DND-41 (cell line): Measurements from ENCODE around the gene ANO1.

Experiments used
- ATAC-seq: fragments of 200-7000 bp; cut with Tn5 transposase; 3 replicates; pipeline ENCODE4 v1.9.1; 2021; ENCODE audit warnings: low read depth; ENCODE audit not compliant: insufficient read depth
- DNase-seq: peaks from one replicate; pipeline ENCODE4 v3.0.0-alpha.2; 2020
- H2AFZ ChIP-seq: 2 replicates; pipeline ENCODE4 v1.6.0; 2012; ENCODE audit warnings: low read depth, low read length
- H3K27ac ChIP-seq: 2 replicates; pipeline ENCODE4 v1.5.1; 2012; ENCODE audit warnings: low read length, inconsistent platforms
- H3K27me3 ChIP-seq: fragments of 200-600 bp; sonication (generic); 2 replicates; pipeline ENCODE4 v1.6.0; 2012; ENCODE audit warnings: low read length, mild to moderate bottlenecking, inconsistent platforms; ENCODE audit not compliant: insufficient read depth, poor library complexity
- H3K36me3 ChIP-seq: 2 replicates; pipeline ENCODE4 v1.5.1; 2012; ENCODE audit warnings: low read length, inconsistent platforms; ENCODE audit not compliant: insufficient read depth
- H3K4me1 ChIP-seq: 2 replicates; pipeline ENCODE4 v1.5.1; 2012; ENCODE audit warnings: mild to moderate bottlenecking, low read length; ENCODE audit not compliant: insufficient read depth
- H3K4me2 ChIP-seq: 2 replicates; pipeline ENCODE4 v1.6.0; 2012; ENCODE audit warnings: mild to moderate bottlenecking, moderate library complexity, low read length, inconsistent platforms; ENCODE audit not compliant: insufficient read depth
- H3K4me3 ChIP-seq, 2 experiments: fragments of 200-600 bp in 1 of 2; shearing (Covaris generic) in 1 of 2; 2 replicates each; pipeline ENCODE4 v1.5.1; 2012 to 2016; ENCODE audit warnings: inconsistent platforms in 2 of 2, low read length in 2 of 2, mild to moderate bottlenecking in 2 of 2, low read depth in 1 of 2, moderate library complexity in 1 of 2
- H3K79me2 ChIP-seq: 2 replicates; pipeline ENCODE4 v1.6.0; 2012; ENCODE audit warnings: low read length, inconsistent platforms; ENCODE audit not compliant: insufficient read depth
- H3K9ac ChIP-seq: 2 replicates; pipeline ENCODE4 v1.6.0; 2012; ENCODE audit warnings: low read depth, mild to moderate bottlenecking, inconsistent platforms, low read length, moderate library complexity
- H3K9me3 ChIP-seq: 2 replicates; pipeline ENCODE4 v1.5.1; 2012; ENCODE audit warnings: low read length, moderate library complexity, mild to moderate bottlenecking, inconsistent platforms; ENCODE audit not compliant: insufficient read depth, severe bottlenecking
- H4K20me1 ChIP-seq: 2 replicates; pipeline ENCODE4 v1.6.0; 2012; ENCODE audit warnings: low read length; ENCODE audit not compliant: insufficient read depth
- EZH2 ChIP-seq: IDR thresholded peaks from 3 replicates; pipeline ENCODE4 v1.6.1; 2012; ENCODE audit warnings: borderline replicate concordance, low read depth, mild to moderate bottlenecking, moderate library complexity, low read length, inconsistent platforms; ENCODE audit not compliant: severe bottlenecking
- TF ChIP-seq, protein P1 (sequence below): IDR thresholded peaks from 2 replicates; pipeline ENCODE4 v1.5.1; 2012; ENCODE audit warnings: borderline replicate concordance, low read length, moderate library complexity, mild to moderate bottlenecking; ENCODE audit not compliant: poor library complexity, severe bottlenecking; ENCODE audit errors: extremely low read depth

Gene ANO1

GRCh38 chr11:70064726-70065317 is 13.3 kb upstream of the ANO1 start:
- ATAC-seq (no peak), DNase-seq (no peak)
- no peaks in the 10 kb centered on the region for H3K36me3 ChIP-seq
- TF ChIP-seq EZH2: no peak
- TF ChIP-seq, protein P1, sequence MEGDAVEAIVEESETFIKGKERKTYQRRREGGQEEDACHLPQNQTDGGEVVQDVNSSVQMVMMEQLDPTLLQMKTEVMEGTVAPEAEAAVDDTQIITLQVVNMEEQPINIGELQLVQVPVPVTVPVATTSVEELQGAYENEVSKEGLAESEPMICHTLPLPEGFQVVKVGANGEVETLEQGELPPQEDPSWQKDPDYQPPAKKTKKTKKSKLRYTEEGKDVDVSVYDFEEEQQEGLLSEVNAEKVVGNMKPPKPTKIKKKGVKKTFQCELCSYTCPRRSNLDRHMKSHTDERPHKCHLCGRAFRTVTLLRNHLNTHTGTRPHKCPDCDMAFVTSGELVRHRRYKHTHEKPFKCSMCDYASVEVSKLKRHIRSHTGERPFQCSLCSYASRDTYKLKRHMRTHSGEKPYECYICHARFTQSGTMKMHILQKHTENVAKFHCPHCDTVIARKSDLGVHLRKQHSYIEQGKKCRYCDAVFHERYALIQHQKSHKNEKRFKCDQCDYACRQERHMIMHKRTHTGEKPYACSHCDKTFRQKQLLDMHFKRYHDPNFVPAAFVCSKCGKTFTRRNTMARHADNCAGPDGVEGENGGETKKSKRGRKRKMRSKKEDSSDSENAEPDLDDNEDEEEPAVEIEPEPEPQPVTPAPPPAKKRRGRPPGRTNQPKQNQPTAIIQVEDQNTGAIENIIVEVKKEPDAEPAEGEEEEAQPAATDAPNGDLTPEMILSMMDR: no peak
- H2AFZ ChIP-seq: no peak overlapping the region
- peaks cover 3% of the 10 kb centered on the region for H3K27me3 ChIP-seq
- no peak overlapping the region for H3K4me2 ChIP-seq
- no peaks in the 10 kb centered on the region for H3K79me2 ChIP-seq
- no peak overlapping the region for H3K4me3 ChIP-seq
- no peaks in the 10 kb centered on the region for H3K4me1 ChIP-seq
- no peaks in the 10 kb centered on the region for H3K9me3 ChIP-seq
- H4K20me1 ChIP-seq: no peaks in the 10 kb centered on the region
- no peak overlapping the region for H3K9ac ChIP-seq
- no peak overlapping the region for H3K27ac ChIP-seq

DNA sequence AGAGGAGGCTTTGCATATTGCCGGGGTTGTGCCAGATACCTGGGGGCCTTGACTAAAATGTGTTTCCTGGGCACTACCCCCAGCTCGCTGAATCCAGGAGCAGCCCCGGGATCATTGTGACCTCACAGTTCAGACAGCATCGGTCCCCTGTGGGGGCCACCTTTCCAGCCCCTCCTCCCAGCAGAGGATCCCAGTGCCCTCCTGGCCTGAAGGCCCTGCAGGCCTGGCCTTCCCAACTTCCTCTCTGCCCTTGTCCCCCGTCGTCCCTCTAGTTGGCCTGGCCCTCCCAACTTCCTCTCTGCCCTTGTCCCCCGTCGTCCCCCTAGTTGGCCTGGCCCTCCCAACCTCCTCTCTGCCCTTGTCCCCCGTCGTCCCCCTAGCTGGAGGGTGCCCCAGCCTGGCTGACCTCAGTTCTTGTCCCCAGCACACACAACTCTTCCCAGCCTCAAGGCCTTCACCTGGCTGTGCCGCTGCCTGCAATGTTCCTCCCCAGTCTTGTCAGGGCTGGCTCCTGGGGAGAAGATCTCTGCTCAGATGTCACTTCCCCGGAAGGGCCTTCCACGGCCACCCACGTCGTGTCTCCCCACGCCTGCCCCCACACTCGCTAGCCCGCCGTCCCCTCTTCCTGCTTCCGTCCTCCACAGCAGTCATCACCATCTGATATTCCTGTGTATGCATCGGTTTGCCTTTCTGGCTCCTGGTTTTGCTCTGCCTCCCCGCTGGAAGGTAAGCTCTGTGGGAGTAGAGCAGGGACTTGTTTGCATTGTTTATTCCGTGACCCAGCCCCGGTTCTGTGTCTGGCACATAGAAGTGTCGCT is 12.6 kb upstream of the ANO1 start:
- Histone ChIP-seq H3K9me3 (no peaks in the 10 kb centered on the region), H3K27ac (no peak overlapping the region), H3K79me2 (no peaks in the 10 kb centered on the region), H3K4me1 (no peaks in the 10 kb centered on the region), H3K36me3 (no peaks in the 10 kb centered on the region), H3K4me3 (no peak overlapping the region), H4K20me1 (no peaks in the 10 kb centered on the region), H3K9ac (no peak overlapping the region), H3K27me3 (peaks cover 3% of the 10 kb centered on the region), H3K4me2 (no peak overlapping the region), H2AFZ (no peak overlapping the region)
- TF ChIP-seq, protein P1: no peak
- no peak for TF ChIP-seq EZH2
- ATAC-seq (no peak), DNase-seq (no peak)

DNA sequence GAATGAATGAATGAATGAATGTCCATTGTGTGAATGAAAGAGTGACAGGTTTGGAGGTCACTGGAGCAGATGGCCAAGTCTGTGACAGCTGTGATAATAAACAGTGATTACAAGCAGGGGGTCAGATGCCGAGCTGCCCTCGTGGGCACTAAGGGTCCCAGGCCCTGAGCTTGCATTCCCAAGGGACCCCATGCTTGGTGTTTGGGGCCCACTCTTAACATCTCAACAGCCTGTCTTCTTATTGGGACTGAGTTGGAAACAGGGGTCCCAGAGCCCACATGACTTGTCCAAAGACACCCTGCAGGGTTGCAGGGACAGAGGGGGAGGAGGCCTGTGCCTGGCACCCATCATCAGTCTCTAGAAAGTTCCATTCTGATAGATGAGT is 12.0 kb upstream of the ANO1 start:
- Histone ChIP-seq H3K9me3 (no peaks in the 10 kb centered on the region), H3K9ac (no peak overlapping the region), H3K4me3 (no peak overlapping the region), H3K36me3 (no peaks in the 10 kb centered on the region), H3K4me1 (no peaks in the 10 kb centered on the region), H3K27me3 (peaks cover 3% of the 10 kb centered on the region), H4K20me1 (no peaks in the 10 kb centered on the region), H3K79me2 (no peaks in the 10 kb centered on the region), H2AFZ (no peak overlapping the region), H3K27ac (no peak overlapping the region), H3K4me2 (no peak overlapping the region)
- DNase-seq: no peak
- no peak for TF ChIP-seq EZH2
- TF ChIP-seq, protein P1: no peak
- no peak for ATAC-seq
